Measurements from ENCODE around the gene CEBPZOS.
A peak's percentile ranks its signal among the peaks of the same experiment; 100 is the strongest.

The CEBPZOS gene

GRCh38 chr2:37231241-37232130 is 35.2 kb downstream of the CEBPZOS start, which contains the start of the genes CEBPZ and NDUFAF7:
CEBPZ (minus strand) TSS chr2:37231596; CDS start chr2:37231567, 29 bp downstream.
NDUFAF7 (plus strand) TSS chr2:37231658; CDS start chr2:37231706, 48 bp downstream.
- TF ChIP-seq CTCF (IDR thresholded peaks at IDR 0.05; ENCODE audit: low read depth, low read length): no peak
- peak within 1 kb of the TSS; percentile 91 for H3K4me3 ChIP-seq (ENCODE audit: low read depth, low read length)
- peak; percentile 94 for DNase-seq (ENCODE audit: low read depth, low spot score)
- in situ Hi-C loops (cut with HindIII; ENCODE audit: low sequenced_read_pairs): no loop called here

GRCh38 chr2:37232131-37232933 is 36.0 kb downstream of the CEBPZOS start:
- DNase-seq (ENCODE audit: low read depth, low spot score): peak; percentile 22
- H3K4me3 ChIP-seq (ENCODE audit: low read depth, low read length): peak overlapping the region; percentile 91
- TF ChIP-seq CTCF (IDR thresholded peaks at IDR 0.05; ENCODE audit: low read depth, low read length): no peak
- in situ Hi-C loops (cut with HindIII; ENCODE audit: low sequenced_read_pairs): no loop called here

- no peak for DNase-seq (ENCODE audit: low read depth, low spot score)
- in situ Hi-C loops (cut with HindIII; ENCODE audit: low sequenced_read_pairs): no loop called here
- no peak for TF ChIP-seq CTCF (IDR thresholded peaks at IDR 0.05; ENCODE audit: low read depth, low read length)
- no peak overlapping the region for H3K4me3 ChIP-seq (ENCODE audit: low read depth, low read length)
Measured at GRCh38 chr2:37243435-37243834, 47.1 kb downstream of the CEBPZOS start.

GRCh38 chr2:37244017-37244416 is 47.7 kb downstream of the CEBPZOS start:
- no peak overlapping the region for H3K4me3 ChIP-seq (ENCODE audit: low read depth, low read length)
- in situ Hi-C loops (cut with HindIII; ENCODE audit: low sequenced_read_pairs): no loop called here
- DNase-seq (ENCODE audit: low read depth, low spot score): no peak
- no peak for TF ChIP-seq CTCF (IDR thresholded peaks at IDR 0.05; ENCODE audit: low read depth, low read length)

GRCh38 chr2:37244755-37245154 is 48.5 kb downstream of the CEBPZOS start:
- TF ChIP-seq CTCF (IDR thresholded peaks at IDR 0.05; ENCODE audit: low read depth, low read length): no peak
- H3K4me3 ChIP-seq (ENCODE audit: low read depth, low read length): no peak overlapping the region
- DNase-seq (ENCODE audit: low read depth, low spot score): no peak
- in situ Hi-C loops (cut with HindIII; ENCODE audit: low sequenced_read_pairs): no loop called here

GRCh38 chr2:37246205-37246604 is 49.9 kb downstream of the CEBPZOS start:
- DNase-seq (ENCODE audit: low read depth, low spot score): no peak
- in situ Hi-C loops (cut with HindIII; ENCODE audit: low sequenced_read_pairs): no loop called here
- no peak for TF ChIP-seq CTCF (IDR thresholded peaks at IDR 0.05; ENCODE audit: low read depth, low read length)
- no peak overlapping the region for H3K4me3 ChIP-seq (ENCODE audit: low read depth, low read length)
